H9 (cell line): ENCODE data around the gene DBH. TPM values are rescaled to one million over a fixed set of nuclear protein-coding genes. Genes with fewer than 3 reads are reported as not detected.

Experiments used
- DNase-seq: peaks from one replicate; pipeline ENCODE4 v3.0.0-alpha.2; 2017
- H2AFZ ChIP-seq: one replicate; pipeline ENCODE4 v1.6.1; 2013; ENCODE audit warnings: mild to moderate bottlenecking, low read length, control low read depth, moderate library complexity
- H2AK5ac ChIP-seq: 2 replicates; pipeline ENCODE4 v1.6.1; 2013; ENCODE audit warnings: low read length, control low read depth, mixed read lengths; ENCODE audit not compliant: insufficient read length
- H2BK120ac ChIP-seq: one replicate; pipeline ENCODE4 v1.6.1; 2013; ENCODE audit warnings: low read depth, mild to moderate bottlenecking, low read length, control low read depth, inconsistent platforms; ENCODE audit not compliant: poor library complexity, severe bottlenecking
- H2BK12ac ChIP-seq: 2 replicates; pipeline ENCODE4 v1.6.1; 2013; ENCODE audit warnings: low read length, control low read depth, mixed read lengths, low read depth; ENCODE audit not compliant: insufficient read length
- H2BK15ac ChIP-seq: 2 replicates; pipeline ENCODE4 v1.6.1; 2013; ENCODE audit warnings: low read depth, low read length, control low read depth
- H2BK20ac ChIP-seq: one replicate; pipeline ENCODE4 v1.6.1; 2013; ENCODE audit warnings: low read depth, mild to moderate bottlenecking, low read length, control low read depth, inconsistent platforms; ENCODE audit not compliant: poor library complexity, severe bottlenecking
- H2BK5ac ChIP-seq: 2 replicates; pipeline ENCODE4 v1.6.1; 2013; ENCODE audit warnings: low read length, control low read depth, mixed read lengths; ENCODE audit not compliant: insufficient read length
- H3K14ac ChIP-seq: 2 replicates; pipeline ENCODE4 v1.6.1; 2013; ENCODE audit warnings: low read length, control low read depth; ENCODE audit not compliant: insufficient read depth
- H3K18ac ChIP-seq: 2 replicates; pipeline ENCODE4 v1.6.1; 2013; ENCODE audit warnings: low read depth, mild to moderate bottlenecking, mixed read lengths, low read length, control low read depth; ENCODE audit not compliant: insufficient read length
- H3K23ac ChIP-seq: 2 replicates; pipeline ENCODE4 v1.6.1; 2013; ENCODE audit warnings: low read length, control low read depth, mixed read lengths, low read depth; ENCODE audit not compliant: insufficient read length
- H3K23me2 ChIP-seq: 2 replicates; pipeline ENCODE4 v1.6.1; 2013; ENCODE audit warnings: low read depth, mild to moderate bottlenecking, mixed read lengths, low read length, control low read depth; ENCODE audit not compliant: insufficient read length, poor library complexity, severe bottlenecking
- H3K27ac ChIP-seq: 2 replicates; pipeline ENCODE4 v1.5.1; 2013; ENCODE audit warnings: low read length, control low read depth, mixed read lengths, low read depth; ENCODE audit not compliant: insufficient read length
- H3K27me3 ChIP-seq: 2 replicates; pipeline ENCODE4 v1.6.1; 2013; ENCODE audit warnings: low read length, control low read depth, inconsistent platforms; ENCODE audit not compliant: insufficient read depth
- H3K4ac ChIP-seq: 2 replicates; pipeline ENCODE4 v1.6.1; 2013; ENCODE audit warnings: low read depth, mild to moderate bottlenecking, control low read depth, inconsistent platforms, low read length, moderate library complexity
- H3K4me1 ChIP-seq: 2 replicates; pipeline ENCODE4 v1.6.1; 2013; ENCODE audit warnings: low read length, control low read depth, inconsistent platforms; ENCODE audit not compliant: insufficient read depth
- H3K4me2 ChIP-seq: 2 replicates; pipeline ENCODE4 v1.6.1; 2013; ENCODE audit warnings: low read length, control low read depth, mixed read lengths; ENCODE audit not compliant: insufficient read length, insufficient read depth
- H3K56ac ChIP-seq: 2 replicates; pipeline ENCODE4 v1.6.1; 2013; ENCODE audit warnings: low read depth, mild to moderate bottlenecking, mixed read lengths, low read length, control low read depth; ENCODE audit not compliant: insufficient read length
- H3K79me1 ChIP-seq: 2 replicates; pipeline ENCODE4 v1.6.1; 2013; ENCODE audit warnings: low read depth, mild to moderate bottlenecking, moderate library complexity, low read length, control low read depth, inconsistent platforms; ENCODE audit not compliant: insufficient read depth, poor library complexity, severe bottlenecking
- H3K79me2 ChIP-seq: 2 replicates; pipeline ENCODE4 v1.6.1; 2013; ENCODE audit warnings: low read length, control low read depth, inconsistent platforms; ENCODE audit not compliant: insufficient read depth
- H3K9ac ChIP-seq: 2 replicates; pipeline ENCODE4 v1.6.1; 2013; ENCODE audit warnings: low read length, control low read depth, mixed read lengths; ENCODE audit not compliant: insufficient read length; ENCODE audit errors: extremely low read depth
- H3K9me3 ChIP-seq: one replicate; pipeline ENCODE4 v1.6.1; 2013; ENCODE audit warnings: low read depth, low read length, inconsistent platforms; ENCODE audit not compliant: control insufficient read depth
- H3T11ph ChIP-seq: one replicate; pipeline ENCODE4 v1.6.1; 2013; ENCODE audit warnings: mild to moderate bottlenecking, low read length, control low read depth, inconsistent platforms
- H4K20me1 ChIP-seq: one replicate; pipeline ENCODE4 v1.6.1; 2013; ENCODE audit not compliant: control insufficient read depth, insufficient read length, insufficient read depth
- H4K5ac ChIP-seq: 2 replicates; pipeline ENCODE4 v1.6.1; 2013; ENCODE audit warnings: low read depth, mild to moderate bottlenecking, mixed read lengths, low read length, control low read depth; ENCODE audit not compliant: insufficient read length
- H4K8ac ChIP-seq: replicated peaks from 2 replicates; pipeline ENCODE4 v1.6.1; 2013; ENCODE audit warnings: low read length, control low read depth, mixed read lengths, low read depth; ENCODE audit not compliant: insufficient read length
- H4K91ac ChIP-seq: 2 replicates; pipeline ENCODE4 v1.6.1; 2013; ENCODE audit warnings: low read depth, mild to moderate bottlenecking, moderate library complexity, mixed read lengths, low read length, control low read depth; ENCODE audit not compliant: insufficient read length
- H3K27ac Mint-ChIP-seq, 3 experiments: 2 replicates in 2 of 3; 3 replicates in 1 of 3; pipeline ENCODE4 v1.8.0; 2020 to 2021; ENCODE audit warnings: mixed read lengths in 3 of 3, mild to moderate bottlenecking in 1 of 3, moderate library complexity in 1 of 3
- H3K27me3 Mint-ChIP-seq: 2 replicates; pipeline ENCODE4 v1.8.0; 2021; ENCODE audit warnings: low read depth, mild to moderate bottlenecking, moderate library complexity, mixed read lengths
- H3K36me3 Mint-ChIP-seq, 3 experiments: 2 replicates in 2 of 3; 3 replicates in 1 of 3; pipeline ENCODE4 v1.8.0; 2020 to 2021; ENCODE audit warnings: low read depth in 3 of 3, mixed read lengths in 3 of 3; ENCODE audit not compliant: insufficient read depth in 1 of 3
- H3K4me1 Mint-ChIP-seq, 2 experiments: 2 replicates each; pipeline ENCODE4 v1.8.0; 2020; ENCODE audit warnings: mixed read lengths in 2 of 2
- H3K4me3 Mint-ChIP-seq, 2 experiments: 2 replicates in 1 of 2; 3 replicates in 1 of 2; pipeline ENCODE4 v1.8.0; 2020 to 2021; ENCODE audit warnings: mild to moderate bottlenecking in 2 of 2, mixed read lengths in 2 of 2, moderate library complexity in 1 of 2
- H3K9me3 Mint-ChIP-seq, 2 experiments: 2 replicates in 1 of 2; 3 replicates in 1 of 2; pipeline ENCODE4 v1.8.0; 2020; ENCODE audit warnings: mild to moderate bottlenecking in 2 of 2, mixed read lengths in 2 of 2, moderate library complexity in 1 of 2
- CTCF ChIP-seq: fragments of 200-600 bp; sonication (generic); conservative IDR thresholded peaks from 3 replicates; pipeline ENCODE4 v1.8.0; 2021; ENCODE audit warnings: antibody characterized with exemption, mild to moderate bottlenecking
- WGBS: extraction: QIAGEN DNeasy Blood & Tissue Kit; methylation state at CpG from one replicate; pipeline ENCODE4 v1.1.7; 2013; ENCODE audit warnings: missing lambda C conversion rate, low lambda C conversion rate, mixed read lengths; ENCODE audit not compliant: insufficient read length; ENCODE audit errors: extremely low coverage; 5-methylcytosine and 5-hydroxymethylcytosine counted together
- total RNA-seq: library from RNA; stranded (reverse); gene quantifications from 2 replicates; pipeline ENCODE4 v1.2.1, GENCODE V29; 2021

The DBH gene
- total RNA-seq, 1 experiment from 2014 or later, result not detected

- H3K27ac ChIP-seq, result no peak overlapping the region
- Mint-ChIP-seq H3K9me3 (peaks cover 13 to 24% of the 10 kb centered on the region in 2 experiments), H3K27ac (peak overlapping the region in 1 of 3 experiments; percentile 44; a peak in 1 of 7 replicates), H3K36me3 (peaks cover 0 to 7% (median 0%) of the 10 kb centered on the region in 3 experiments; a peak in 3 of 7 replicates), H3K4me3 (no peak overlapping the region), H3K27me3 (peaks cover 30% of the 10 kb centered on the region), H3K4me1 (peaks cover 7 to 12% of the 10 kb centered on the region in 2 experiments)
- no peak for DNase-seq
- H3K56ac ChIP-seq, result no peak overlapping the region
- no peak overlapping the region for H3K18ac ChIP-seq
- H2BK20ac ChIP-seq, result no peak overlapping the region
- peak overlapping the region; percentile 34; the same call in 1 of the 2 replicates for H3K14ac ChIP-seq
- H3K4me2 ChIP-seq, result no peak overlapping the region
- no peak overlapping the region for H3T11ph ChIP-seq
- no peak overlapping the region for H3K23ac ChIP-seq
- no peak overlapping the region for H2AFZ ChIP-seq
- H3K79me2 ChIP-seq, result no peaks in the 10 kb centered on the region
- H4K20me1 ChIP-seq, result no peaks in the 10 kb centered on the region
- H4K91ac ChIP-seq, result no peak overlapping the region
- WGBS, result no CpG with 5 or more reads among the region's 8 CpGs
- peaks cover 7% of the 10 kb centered on the region for H3K4me1 ChIP-seq
- H2AK5ac ChIP-seq, result no peak overlapping the region
- H3K9me3 ChIP-seq, result no peaks in the 10 kb centered on the region
- H3K9ac ChIP-seq, result no peak overlapping the region
- H3K27me3 ChIP-seq, result no peaks in the 10 kb centered on the region
- no peak overlapping the region for H2BK120ac ChIP-seq
- no peak overlapping the region for H4K8ac ChIP-seq
- no peak overlapping the region for H2BK5ac ChIP-seq
- no peak overlapping the region for H3K4ac ChIP-seq
- H2BK12ac ChIP-seq, result no peak overlapping the region
- H3K79me1 ChIP-seq, result no peaks in the 10 kb centered on the region
- no peak overlapping the region for H4K5ac ChIP-seq
- TF ChIP-seq CTCF, result no peak
- no peaks in the 10 kb centered on the region for H3K23me2 ChIP-seq
- H2BK15ac ChIP-seq, result no peak overlapping the region
Measured at GRCh38 chr9:133628766-133629165, 7.4 kb upstream of the DBH start.
